GM18498 (cell line): ENCODE measurements around the gene TPPP2.
"Not testable (repeated sequence)": the region's sequence is repeated elsewhere in the genome, so short reads cannot be mapped to it uniquely, and the experiment has no call there.

Experiments used
- ATAC-seq: cut with Tn5 transposase; IDR thresholded peaks from one replicate; pipeline ENCODE4 v1.9.1; 2021; ENCODE audit warnings: mild to moderate bottlenecking, moderate library complexity; ENCODE audit not compliant: unreplicated experiment

TPPP2 gene

GRCh38 chr14:21029917-21030316 is at the start of gene TPPP2:
TPPP2 (plus strand) TSS chr14:21030217; CDS start chr14:21030582, 365 bp downstream.
- no peak for ATAC-seq

- no peak for ATAC-seq
Observed at GRCh38 chr14:20980906-20981305, 49.1 kb upstream of the TPPP2 start.

- ATAC-seq, result no peak
Observed at GRCh38 chr14:20982646-20983369, 47.2 kb upstream of the TPPP2 start.

GRCh38 chr14:20985650-20986049 is 44.4 kb upstream of the TPPP2 start:
- not testable (repeated sequence) for ATAC-seq

- ATAC-seq, result no peak
Observed at GRCh38 chr14:20986811-20987210, 43.2 kb upstream of the TPPP2 start.

GRCh38 chr14:20988717-20989470 is 41.1 kb upstream of the TPPP2 start:
- ATAC-seq, result no peak

GRCh38 chr14:20989471-20989786 is 40.6 kb upstream of the TPPP2 start:
- no peak for ATAC-seq

- ATAC-seq, result peak; percentile 97
Observed at GRCh38 chr14:20989787-20990600, 40.0 kb upstream of the TPPP2 start, which contains the start of gene METTL17. METTL17 (plus strand) TSS chr14:20989980; CDS start chr14:20990003, 23 bp downstream.

- no peak for ATAC-seq
Observed at GRCh38 chr14:20996521-20996920, 33.5 kb upstream of the TPPP2 start.

GRCh38 chr14:20997115-20997514 is 32.9 kb upstream of the TPPP2 start:
- no peak for ATAC-seq

- ATAC-seq, result no peak
Observed at GRCh38 chr14:20997564-20997963, 32.5 kb upstream of the TPPP2 start.

GRCh38 chr14:20998139-20998538 is 31.9 kb upstream of the TPPP2 start:
- ATAC-seq, result no peak

- no peak for ATAC-seq
Observed at GRCh38 chr14:20998674-20999366, 31.2 kb upstream of the TPPP2 start, which contains the start of gene SLC39A2. SLC39A2 (plus strand) TSS chr14:20999293; CDS start chr14:20999447, 154 bp downstream.

- ATAC-seq, result no peak
Observed at GRCh38 chr14:20999591-20999990, 30.4 kb upstream of the TPPP2 start.

GRCh38 chr14:21001218-21001617 is 28.8 kb upstream of the TPPP2 start:
- no peak for ATAC-seq

- ATAC-seq, result no peak
Observed at GRCh38 chr14:21003788-21004346, 26.1 kb upstream of the TPPP2 start.

- ATAC-seq, result not testable (repeated sequence)
Observed at GRCh38 chr14:21009721-21010120, 20.3 kb upstream of the TPPP2 start.

GRCh38 chr14:21011136-21011535 is 18.9 kb upstream of the TPPP2 start:
- no peak for ATAC-seq

GRCh38 chr14:21014761-21015190 is 15.2 kb upstream of the TPPP2 start:
- no peak for ATAC-seq

GRCh38 chr14:21015312-21015711 is 14.7 kb upstream of the TPPP2 start:
- ATAC-seq, result no peak
